GM11168 (cell line): ENCODE measurements around the gene FHOD1.

ENCODE experiments used
- in situ Hi-C: fragments of 300-500 bp; cut with MboI; formaldehyde crosslinking; loops from one replicate; pipeline ENCODE4 v1.12.0; 2022; ENCODE audit warnings: low sequenced_read_pairs; ENCODE audit not compliant: unreplicated experiment

Gene FHOD1

GRCh38 chr16:67277999-67278772 is 30.9 kb upstream of the FHOD1 start:
- in situ Hi-C loops, result no loop called here

DNA sequence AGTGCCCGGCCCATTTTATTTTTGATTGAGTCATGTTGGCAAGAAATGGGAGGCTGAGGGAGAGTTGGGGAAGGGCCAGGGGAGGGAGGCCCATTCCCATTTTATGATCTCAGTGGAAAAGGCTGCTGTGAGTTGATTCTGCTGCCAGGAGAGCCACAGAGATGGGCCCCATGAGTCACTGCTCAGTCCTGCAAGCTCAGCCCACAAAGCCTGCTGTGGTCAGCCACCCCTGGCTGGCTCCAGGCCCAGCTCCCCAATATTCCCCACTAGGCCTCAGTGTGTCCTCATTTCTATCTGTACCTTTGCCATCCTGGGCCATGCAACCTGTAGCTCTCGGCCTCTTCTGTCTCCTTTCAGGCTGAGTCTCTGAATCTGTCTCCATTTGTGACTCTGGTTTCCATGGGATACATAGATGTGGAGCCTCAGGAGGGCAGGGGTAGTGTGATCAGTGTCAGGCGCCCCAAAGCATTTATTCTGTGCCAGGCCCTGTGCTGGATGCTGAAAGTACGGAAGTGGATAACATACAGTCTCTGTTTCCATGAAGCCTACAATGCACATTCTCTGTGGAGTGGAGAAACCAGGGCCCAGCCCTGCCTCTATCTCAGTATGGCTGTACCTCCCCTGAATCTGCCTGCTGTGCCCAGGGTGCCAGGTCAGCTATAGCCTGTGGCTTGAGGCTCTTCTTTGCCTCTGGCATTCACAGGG is 30.2 kb upstream of the FHOD1 start:
- in situ Hi-C loops, result no loop called here

DNA sequence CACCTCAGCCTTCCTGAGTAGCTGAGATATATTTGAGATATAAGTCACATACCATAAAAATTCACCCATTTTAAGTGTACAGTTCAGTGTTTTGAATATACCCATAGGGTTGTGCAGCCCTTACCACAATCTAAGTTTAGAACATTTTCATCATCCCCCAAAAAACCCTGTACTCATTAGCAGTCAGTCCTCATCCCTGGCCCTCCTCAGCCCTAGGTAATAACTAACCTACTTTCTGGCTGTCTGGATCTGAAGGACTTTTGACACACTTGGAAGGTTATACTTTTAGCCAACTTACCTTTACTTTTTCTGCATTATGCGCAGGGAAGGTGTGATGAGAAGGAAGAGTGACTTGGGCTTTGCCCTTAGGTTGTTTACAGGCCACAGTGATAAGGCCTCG is 28.0 kb upstream of the FHOD1 start:
- in situ Hi-C loops, result no loop called here

GRCh38 chr16:67271446-67271845 is 24.2 kb upstream of the FHOD1 start:
- in situ Hi-C loops, result no loop called here

- in situ Hi-C loops, result no loop called here
These were observed 23.7 kb upstream of the FHOD1 start for GRCh38 chr16:67270931-67271338.

GRCh38 chr16:67269766-67270165 is 22.5 kb upstream of the FHOD1 start:
- in situ Hi-C loops, result no loop called here

- in situ Hi-C loops, result no loop called here
These were observed 20.9 kb upstream of the FHOD1 start for GRCh38 chr16:67268136-67268579.

- in situ Hi-C loops, result no loop called here
These were observed 18.6 kb upstream of the FHOD1 start for GRCh38 chr16:67265834-67266233.

- in situ Hi-C loops, result no loop called here
These were observed 17.6 kb upstream of the FHOD1 start for GRCh38 chr16:67264866-67265265.

DNA sequence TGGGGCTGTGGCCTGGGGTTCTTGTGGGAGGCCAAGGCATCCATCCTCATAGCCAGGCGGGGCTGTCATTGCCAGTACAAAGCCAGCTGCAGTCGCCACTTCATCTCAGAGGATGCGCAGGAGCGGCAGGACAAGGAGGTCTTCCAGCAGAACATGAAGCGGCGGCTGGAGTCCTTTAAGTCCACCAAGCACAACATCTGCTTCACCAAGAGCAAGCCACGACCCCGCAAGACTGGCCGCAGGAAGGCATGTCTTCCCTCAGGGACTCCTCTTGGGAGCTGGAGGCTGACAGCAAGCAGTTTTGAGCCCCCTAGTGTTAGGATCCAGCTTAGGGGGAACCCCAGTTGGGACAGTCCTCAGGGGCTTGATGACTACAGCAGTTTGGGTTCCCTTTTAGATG is 17.0 kb upstream of the FHOD1 start:
- in situ Hi-C loops, result no loop called here

GRCh38 chr16:67263201-67263600 is 15.9 kb upstream of the FHOD1 start:
- in situ Hi-C loops, result no loop called here

GRCh38 chr16:67260426-67261063 is 13.3 kb upstream of the FHOD1 start:
- in situ Hi-C loops, result no loop called here

DNA sequence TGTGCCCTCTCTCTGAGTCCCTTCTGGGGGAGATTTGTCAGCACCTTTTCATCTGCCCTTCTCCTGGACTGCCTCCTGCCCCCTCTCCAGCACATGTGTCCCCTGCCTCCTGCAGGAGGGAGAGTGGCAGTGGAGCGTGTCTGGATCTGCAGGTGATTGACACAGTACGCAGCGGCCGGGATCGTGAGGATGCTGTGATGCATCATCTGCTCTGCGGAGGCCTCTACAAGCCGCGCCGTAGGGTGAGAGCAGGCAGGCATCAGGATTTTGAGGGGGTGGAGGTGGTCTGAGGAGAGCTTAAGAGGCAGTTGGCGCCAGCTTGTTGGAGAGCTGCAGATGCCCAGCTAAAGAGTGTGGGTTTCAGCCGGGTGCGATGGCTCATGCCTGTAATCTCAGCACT is 12.4 kb upstream of the FHOD1 start:
- in situ Hi-C loops, result loop anchor here (10.0 kb wide), 1 partner anchor 145 kb away; no protein-coding TSS in a partner anchor

DNA sequence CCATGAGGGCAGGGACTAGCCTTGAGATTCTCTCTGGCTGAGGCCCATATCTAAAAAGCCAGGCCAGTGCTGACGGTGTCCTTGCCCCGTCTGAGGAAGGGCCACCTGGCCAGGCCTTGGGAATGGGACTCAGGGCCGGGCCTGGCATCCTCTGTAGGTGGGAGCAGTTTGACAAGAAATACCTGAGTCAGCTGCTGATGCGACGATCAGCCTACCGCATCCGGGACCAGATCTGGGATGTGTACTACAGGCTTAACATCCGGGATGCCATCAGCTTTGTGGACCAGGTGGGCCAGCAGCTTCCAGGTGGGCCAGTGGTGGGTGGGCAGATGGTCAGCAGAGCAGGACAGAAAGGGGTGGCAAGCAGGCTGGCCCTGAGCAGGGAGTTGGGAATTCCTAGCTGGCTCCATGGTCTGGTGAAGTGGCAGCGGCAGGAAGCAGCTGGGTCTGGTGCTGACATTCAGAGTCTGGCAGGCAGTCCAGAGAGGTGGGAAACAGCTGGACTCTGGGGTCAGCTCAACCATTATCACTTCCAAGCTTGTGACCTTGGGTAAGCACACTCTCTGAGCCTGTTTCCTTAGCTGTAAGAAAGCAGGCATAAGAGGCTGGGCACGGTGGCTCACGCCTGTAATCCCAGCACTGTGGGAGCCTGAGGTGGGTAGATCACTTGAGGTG is 11.0 kb upstream of the FHOD1 start:
- in situ Hi-C loops, result loop anchor here (10.0 kb wide), 1 partner anchor 147 kb away; no protein-coding TSS in a partner anchor

DNA sequence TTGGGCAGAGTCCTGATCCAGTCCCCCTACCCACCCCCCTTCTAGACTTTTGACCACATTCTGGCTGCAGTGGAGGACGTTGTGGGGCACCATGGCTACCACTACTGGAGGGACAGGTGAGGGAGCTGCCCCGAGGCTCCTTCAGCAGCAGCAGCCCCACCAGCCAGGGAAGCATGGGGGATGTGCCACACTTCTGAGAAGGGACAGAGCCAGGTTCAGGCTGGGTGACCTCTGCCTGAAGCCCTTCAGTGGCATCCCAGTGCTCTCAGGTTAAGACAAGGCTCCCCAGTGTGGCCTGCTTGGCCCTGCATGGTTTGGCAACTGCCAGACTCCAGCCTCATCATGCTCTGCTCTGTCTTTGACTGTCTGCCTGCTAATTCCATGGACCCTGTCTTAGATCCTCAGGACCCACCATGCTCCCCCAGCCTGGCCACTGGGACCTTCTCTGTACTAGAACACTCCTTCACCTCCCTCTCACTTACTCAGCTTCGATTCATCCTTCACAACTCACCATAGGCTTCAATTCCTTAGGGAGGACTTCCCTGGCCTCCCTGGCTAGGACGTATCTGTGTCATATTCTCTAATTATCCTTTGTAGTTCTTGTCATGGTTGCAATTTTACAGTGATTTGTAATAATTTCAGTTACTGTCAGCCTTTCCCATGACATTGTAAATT is 10.3 kb upstream of the FHOD1 start:
- in situ Hi-C loops, result loop anchor here (10.0 kb wide), 1 partner anchor 147 kb away; no protein-coding TSS in a partner anchor

GRCh38 chr16:67256701-67257230 is 9.5 kb upstream of the FHOD1 start:
- in situ Hi-C loops, result loop anchor here (10.0 kb wide), 1 partner anchor 148 kb away; no protein-coding TSS in a partner anchor

DNA sequence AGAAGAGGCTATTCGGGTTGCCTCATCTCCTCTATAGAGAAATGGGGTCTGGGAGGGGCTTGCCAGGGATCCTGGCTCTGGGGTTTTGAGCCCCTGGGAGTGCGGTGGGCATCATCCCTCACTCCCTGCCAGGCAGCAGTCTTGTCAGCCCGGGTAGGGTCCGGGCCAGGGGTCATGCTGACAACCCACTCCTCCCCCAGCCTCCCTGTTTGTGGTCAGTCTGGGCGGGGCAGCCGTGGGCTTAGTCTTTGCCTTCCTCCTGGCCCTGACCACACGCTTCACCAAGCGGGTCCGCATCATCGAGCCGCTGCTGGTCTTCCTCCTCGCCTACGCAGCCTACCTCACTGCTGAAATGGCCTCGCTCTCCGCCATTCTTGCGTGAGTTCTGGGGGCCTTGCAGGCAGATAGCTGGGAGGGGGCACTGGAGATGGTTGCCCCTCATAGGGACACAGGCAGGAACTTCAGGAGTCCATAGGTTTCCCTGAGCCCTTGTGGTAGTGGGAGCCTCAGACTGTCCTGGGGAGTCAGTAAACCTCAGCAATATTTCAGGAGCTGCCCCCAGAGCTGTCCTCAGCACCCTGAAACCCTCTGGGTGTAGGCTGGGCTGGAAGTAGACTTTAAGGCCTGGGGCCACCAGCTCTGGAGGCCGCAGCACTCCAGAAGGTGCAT is 8.4 kb upstream of the FHOD1 start:
- in situ Hi-C loops, result loop anchor here (10.0 kb wide), 1 partner anchor 149 kb away; no protein-coding TSS in a partner anchor

DNA sequence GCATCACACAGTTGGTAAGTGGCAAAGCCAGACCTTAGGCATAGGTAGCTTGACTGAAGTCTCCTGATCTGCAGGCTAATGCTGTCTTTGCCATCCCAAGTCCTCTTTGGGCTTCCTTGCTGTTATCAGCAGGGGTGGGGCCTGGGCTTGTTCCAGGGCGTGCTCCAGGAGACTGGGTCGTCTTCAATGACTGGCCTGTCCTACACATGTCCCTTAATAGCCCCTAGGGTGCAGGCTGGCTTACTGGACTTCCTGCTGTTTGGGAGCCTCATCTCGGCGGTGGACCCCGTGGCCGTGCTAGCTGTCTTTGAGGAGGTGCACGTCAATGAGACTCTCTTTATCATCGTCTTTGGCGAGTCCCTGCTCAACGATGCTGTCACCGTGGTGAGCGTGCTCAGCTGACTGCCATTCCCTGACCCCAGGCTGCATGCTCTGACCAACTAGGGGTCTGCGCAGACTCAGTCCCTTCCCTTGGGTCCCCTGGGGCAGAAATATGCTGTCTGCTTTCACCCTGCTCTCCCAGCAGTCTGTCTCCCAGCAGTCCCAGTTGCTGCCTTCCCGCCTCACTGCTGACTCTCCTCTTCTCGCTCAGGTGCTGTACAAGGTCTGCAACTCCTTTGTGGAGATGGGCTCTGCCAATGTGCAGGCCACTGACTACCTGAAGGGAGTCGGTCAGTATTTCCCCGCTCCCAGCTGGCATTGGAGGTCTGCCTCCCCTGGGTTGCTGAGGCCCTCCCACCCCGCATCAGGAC is 7.7 kb upstream of the FHOD1 start:
- in situ Hi-C loops, result loop anchor here (10.0 kb wide), 1 partner anchor 150 kb away; no protein-coding TSS in a partner anchor
